Suppressor macrophage treated with lipopolysaccharide for 4 hours (primary cell): ENCODE measurements around the gene ATXN7.

Experiments used
- DNase-seq: peaks from one replicate; pipeline ENCODE4 v3.0.0-alpha.2; 2020

Gene ATXN7

GRCh38 chr3:64028754-64029153 is 165.1 kb downstream of the ATXN7 start:
- DNase-seq = no peak

GRCh38 chr3:64029287-64029686 is 165.6 kb downstream of the ATXN7 start:
- no peak for DNase-seq

- DNase-seq = peak; percentile 79
Measured at GRCh38 chr3:64030741-64031140, 167.1 kb downstream of the ATXN7 start.

GRCh38 chr3:64031540-64032508 is 168.2 kb downstream of the ATXN7 start:
- DNase-seq = no peak

- no peak for DNase-seq
Measured at GRCh38 chr3:64033069-64033468, 169.4 kb downstream of the ATXN7 start.

GRCh38 chr3:64037084-64037483 is 173.4 kb downstream of the ATXN7 start:
- no peak for DNase-seq

- no peak for DNase-seq
Measured at GRCh38 chr3:64038253-64038767, 174.6 kb downstream of the ATXN7 start.

GRCh38 chr3:64039332-64039731 is 175.7 kb downstream of the ATXN7 start:
- DNase-seq = no peak

- no peak for DNase-seq
Measured at GRCh38 chr3:64039981-64040733, 176.5 kb downstream of the ATXN7 start.

GRCh38 chr3:64042952-64043351 is 179.3 kb downstream of the ATXN7 start:
- DNase-seq = no peak

- no peak for DNase-seq
Measured at GRCh38 chr3:64046592-64046991, 182.9 kb downstream of the ATXN7 start.

- DNase-seq = no peak
Measured at GRCh38 chr3:64046996-64047594, 183.4 kb downstream of the ATXN7 start.

GRCh38 chr3:64047787-64048186 is 184.1 kb downstream of the ATXN7 start:
- peak; percentile 8 for DNase-seq

GRCh38 chr3:64048631-64049061 is 185.0 kb downstream of the ATXN7 start:
- DNase-seq = peak; percentile 55

- peak; percentile 28 for DNase-seq
Measured at GRCh38 chr3:64049136-64049535, 185.5 kb downstream of the ATXN7 start.

- DNase-seq = no peak
Measured at GRCh38 chr3:64049832-64050231, 186.2 kb downstream of the ATXN7 start.
